Kasumi-1 (cell line): ENCODE results near the gene RGS19.

Experiments used
- DNase-seq, 2 experiments: peaks; one replicate each; lab custom pipeline; 2025; lab: John Stamatoyannopoulos, UW

RGS19 gene

DNA sequence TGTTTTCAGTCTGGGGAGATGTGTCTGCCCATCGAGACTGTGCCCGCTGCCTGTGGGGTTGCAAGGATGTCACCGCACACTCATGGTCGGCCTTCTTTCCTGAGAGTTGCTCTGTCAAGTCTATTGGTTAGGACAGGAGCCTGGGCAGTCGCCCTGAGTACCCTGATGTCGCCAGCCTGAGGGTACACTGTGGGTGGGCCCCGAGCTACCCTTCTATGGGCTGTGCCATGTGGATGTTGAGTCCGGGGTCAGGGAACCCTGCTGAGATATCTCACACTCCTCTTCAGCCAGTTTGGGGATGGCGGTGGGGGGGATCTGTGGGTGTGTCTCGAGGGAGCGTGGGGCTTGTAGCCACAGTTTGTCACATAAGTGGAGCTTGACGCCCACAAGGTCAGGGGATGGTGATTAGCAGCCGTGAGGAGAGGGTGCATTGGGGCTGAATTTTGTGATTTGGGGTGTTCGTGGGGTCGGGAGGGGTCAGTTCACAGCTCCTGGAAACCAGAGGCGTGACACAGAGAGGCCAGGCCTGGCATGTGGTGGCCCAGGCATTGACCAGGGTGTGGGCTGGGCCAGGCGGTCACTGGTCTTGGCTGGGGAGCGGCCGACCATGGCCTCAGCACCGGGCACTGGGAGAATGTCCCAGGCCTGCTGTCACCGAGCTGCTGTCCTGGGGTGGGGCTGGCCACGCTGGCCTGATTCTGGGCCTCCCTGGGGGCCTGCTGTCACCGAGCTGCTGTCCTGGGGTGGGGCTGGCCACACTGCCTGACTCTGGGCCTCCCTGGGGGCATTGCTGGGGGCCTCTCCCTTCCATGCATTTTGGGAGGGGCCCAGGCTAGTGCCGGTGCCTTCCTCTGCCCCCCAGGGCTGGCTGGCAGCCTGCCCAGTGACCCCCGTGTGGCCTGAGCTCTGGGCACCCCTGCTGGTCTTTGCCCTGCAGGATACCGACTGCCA, 29.7 kb upstream of the RGS19 start:
- no peak for DNase-seq

DNA sequence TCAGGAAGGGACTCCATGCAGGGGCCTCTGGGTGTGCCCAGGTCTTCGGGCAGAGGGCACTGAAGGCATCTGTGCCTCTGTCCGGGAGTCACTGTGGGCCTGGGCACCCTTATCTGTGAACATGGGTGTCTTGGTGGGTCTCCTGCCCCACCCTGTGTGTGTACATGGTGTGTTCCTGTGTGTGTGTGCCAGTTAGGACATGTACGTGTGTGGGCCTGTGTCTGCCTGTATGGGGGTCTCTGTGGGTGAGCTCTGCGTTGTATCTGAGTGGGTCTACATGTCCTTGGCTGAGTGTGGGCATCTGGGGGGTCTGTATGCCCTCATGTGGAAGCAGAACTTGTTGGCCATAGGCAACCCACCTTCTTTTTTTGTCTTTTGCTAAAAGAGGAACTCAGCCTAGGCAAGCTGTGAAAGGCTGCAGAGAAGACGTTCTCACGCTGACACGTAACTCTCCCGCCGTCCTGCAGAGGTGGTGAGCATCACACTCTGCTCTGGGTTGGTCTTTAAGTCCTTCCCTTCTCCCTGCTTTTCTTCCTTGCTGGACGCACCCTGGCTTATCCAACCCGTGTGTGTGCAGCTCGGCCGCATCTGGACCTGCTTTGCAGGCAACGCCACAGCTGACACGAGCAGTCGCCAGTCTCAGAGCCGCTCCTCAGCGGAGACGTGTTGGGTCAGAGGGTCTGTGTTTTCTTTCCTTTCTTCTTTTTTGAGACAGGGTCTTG, 28.6 kb upstream of the RGS19 start:
- peak; percentile 84 to 85 for DNase-seq

DNA sequence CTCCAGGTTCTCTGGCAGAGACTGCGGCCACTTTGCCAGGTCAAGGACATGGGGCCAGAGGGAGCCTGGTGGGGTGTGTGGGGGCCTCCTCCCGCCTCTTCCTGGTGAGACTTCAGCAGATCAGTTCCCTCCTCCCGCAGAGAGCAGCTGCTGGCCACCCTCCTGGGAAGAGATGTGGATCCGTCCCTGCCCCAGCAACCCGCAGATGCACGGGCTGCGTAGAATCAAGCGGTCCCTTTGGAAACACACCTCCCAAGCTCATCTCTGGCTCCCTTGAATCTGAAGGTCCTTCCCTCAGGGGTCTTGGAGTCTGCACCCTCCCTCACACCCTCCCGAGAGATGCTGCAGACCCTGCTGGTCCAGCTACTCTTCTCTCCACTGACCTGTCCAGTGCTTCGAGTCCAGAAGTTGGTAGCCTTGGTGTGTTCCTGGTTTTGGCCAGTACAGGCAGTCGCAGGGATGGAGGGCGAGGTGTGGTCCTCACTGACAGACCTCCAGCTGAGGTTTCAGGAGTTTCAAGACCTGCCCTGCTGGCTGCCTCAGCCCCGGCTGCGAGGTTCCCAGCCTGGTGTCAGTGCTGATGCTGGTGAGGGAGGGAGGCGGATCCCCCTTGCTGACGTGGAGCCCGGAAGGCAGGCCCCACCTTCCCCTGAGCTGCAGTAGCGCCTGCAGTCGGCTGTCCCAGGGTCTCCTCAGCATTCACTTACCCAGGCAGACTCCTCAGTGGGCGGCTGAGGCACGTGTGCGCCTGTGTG, 27.8 kb upstream of the RGS19 start, which contains the start of gene NPBWR2:
Gene NPBWR2 (minus strand): TSS at position 585 of the 755 bp plus-strand sequence. CDS start 734 bp downstream, outside the sequence.
- no peak for DNase-seq

DNA sequence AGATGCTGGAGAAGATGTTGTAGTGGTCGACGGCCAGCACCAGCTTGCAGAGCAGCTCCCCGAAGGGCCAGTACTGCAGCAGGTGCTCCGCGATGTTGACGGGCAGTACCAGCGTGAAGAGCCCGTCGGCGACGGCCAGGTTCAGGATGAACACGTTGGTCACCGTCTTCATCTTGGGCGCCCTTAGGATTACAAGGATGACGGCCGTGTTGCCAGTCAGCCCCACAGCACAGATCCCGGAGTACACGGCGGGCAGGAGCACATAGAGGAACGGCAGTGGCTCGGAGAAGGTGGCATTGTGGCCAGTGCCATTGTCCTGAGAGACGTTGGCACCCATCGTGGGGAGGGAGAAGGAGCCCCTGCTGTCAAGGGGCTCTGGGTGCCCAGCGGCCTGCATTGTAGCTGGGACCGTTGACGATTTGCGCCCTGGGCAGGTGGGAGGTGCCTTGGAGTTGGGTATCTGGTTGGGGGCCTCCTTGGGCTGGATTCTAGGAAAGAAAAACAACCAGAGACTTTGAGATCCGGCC, 27.2 kb upstream of the RGS19 start:
- no peak for DNase-seq

DNA sequence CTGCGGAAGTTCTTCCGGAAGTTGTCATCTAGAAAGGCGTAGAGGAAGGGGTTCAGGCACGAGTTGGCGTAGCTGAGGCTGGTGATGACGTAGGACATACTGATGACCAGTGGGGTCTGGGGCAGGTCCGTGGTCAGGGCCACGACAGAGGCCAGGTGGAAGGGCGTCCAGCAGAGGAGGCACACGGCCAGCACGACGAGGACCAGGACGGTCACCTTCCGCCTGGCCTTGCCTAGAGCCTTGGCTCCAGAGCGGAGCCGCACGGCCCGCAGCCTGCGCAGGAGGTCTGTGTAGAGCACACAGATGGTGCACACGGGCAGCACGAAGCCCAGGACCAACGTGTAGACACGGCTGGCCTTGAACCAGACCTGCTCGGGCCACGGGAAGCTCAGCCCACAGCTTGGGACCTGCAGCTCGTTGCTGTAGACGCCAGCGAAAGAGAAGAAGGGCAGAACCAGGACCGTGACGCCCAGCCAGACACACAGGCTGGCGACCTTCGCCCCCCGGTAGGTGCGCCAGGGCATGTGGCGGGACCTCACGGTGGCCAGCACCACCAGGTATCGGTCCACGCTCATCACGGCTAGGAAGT, 26.6 kb upstream of the RGS19 start:
- no peak for DNase-seq

DNA sequence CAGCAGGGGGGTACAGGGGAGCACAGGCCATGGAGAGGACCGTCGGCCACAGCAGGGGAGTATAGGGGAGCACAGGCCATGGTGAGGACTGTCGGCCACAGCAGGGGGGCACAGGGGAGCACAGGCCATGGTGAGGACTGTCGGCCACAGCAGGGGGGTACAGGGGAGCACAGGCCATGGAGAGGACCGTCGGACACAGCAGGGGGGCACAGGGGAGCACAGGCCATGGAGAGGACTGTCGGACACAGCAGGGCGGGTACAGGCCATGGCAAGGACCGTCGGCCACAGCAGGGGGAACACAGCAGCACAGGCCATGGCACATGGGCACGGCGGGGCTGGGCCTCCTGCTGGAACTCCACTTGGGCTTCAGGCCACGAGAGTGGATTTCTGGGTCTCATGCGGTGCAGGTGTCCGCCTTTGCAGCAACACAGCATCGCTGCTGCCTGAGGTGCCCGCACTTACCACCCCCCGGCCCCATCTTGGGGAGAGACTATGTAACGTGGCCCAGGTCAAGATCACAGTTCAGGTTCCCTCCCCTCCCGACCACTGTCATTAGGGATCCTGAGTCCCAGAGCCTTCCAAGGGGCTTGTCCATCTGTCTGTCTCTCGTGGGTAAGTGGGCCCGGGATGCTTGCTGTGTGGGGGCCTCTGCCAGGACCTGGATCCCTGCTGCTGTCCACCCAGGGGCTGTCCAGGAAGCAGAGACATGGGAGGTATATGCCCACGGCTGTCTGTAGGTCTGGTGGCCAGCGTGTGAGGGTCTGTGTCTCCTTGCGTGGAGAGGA, 25.5 kb upstream of the RGS19 start:
- DNase-seq: no peak

DNA sequence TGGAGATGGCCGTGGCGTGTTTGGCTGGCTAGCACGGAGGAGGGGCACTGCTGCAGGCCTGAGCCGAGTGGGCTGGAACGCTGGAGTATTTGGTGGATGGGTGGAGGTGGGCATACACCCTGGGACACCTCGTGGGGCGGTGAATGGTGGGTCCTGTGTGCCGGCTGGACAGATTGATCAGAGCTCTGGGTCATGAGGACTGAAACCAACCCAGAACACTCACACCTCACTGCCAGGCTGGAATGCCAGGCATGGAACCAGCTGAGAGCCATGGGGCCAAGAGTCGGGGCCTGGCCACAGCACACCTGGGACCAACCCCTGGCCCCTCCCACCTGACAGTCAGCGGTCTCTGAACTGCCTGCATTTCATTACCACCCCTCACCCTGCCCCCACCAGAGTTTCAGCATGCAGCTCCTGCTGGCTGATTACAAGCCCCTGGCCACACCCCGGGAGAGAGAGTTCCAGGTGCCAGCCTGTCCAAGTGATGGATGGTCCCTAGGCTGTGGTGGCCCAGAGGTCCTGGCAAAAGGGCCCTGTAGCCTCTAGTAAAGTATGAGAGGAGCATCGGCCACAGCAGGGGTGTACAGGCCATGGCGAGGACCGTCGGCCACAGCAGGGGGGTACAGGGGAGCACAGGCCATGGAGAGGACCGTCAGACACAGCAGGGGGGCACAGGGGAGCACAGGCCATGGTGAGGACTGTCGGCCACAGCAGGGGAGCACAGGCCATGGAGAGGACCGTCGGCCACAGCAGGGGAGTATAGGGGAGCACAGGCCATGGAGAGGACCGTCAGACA, 24.8 kb upstream of the RGS19 start:
- no peak for DNase-seq

DNA sequence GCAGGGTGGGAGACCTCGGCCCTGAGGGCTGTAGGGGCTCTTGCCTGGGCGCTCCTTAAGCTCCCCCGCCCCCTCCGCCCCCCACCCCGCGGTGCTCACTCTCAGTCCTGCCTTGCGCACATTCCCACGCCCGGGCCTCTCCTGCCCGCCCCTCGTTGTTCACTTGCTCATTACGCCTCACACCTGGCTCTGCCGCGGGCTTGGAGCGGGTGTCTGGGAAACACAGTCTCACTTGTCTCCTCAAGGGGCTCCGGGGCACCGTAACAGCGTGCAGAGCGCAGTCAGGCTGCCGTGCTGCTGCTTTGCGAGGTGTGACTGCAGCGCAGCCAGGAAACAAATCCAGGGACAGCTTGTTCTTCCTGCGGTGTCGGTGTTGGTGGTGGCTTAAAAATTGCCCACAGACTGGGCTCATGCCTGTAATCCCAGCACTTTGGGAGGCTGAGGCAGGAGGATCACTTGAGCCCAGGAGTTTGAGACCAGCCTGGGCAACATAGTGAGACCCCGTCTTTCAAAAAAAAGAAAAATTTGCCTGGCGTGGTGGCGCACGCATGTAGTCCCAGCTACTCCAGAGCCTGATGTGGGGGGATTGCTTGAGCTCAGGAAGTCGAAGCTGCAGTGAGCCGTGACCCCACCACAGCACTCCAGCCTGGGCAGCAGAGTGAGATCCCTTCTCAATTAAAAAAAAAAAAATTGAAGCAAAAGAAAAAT, 23.5 kb upstream of the RGS19 start:
- no peak for DNase-seq

DNA sequence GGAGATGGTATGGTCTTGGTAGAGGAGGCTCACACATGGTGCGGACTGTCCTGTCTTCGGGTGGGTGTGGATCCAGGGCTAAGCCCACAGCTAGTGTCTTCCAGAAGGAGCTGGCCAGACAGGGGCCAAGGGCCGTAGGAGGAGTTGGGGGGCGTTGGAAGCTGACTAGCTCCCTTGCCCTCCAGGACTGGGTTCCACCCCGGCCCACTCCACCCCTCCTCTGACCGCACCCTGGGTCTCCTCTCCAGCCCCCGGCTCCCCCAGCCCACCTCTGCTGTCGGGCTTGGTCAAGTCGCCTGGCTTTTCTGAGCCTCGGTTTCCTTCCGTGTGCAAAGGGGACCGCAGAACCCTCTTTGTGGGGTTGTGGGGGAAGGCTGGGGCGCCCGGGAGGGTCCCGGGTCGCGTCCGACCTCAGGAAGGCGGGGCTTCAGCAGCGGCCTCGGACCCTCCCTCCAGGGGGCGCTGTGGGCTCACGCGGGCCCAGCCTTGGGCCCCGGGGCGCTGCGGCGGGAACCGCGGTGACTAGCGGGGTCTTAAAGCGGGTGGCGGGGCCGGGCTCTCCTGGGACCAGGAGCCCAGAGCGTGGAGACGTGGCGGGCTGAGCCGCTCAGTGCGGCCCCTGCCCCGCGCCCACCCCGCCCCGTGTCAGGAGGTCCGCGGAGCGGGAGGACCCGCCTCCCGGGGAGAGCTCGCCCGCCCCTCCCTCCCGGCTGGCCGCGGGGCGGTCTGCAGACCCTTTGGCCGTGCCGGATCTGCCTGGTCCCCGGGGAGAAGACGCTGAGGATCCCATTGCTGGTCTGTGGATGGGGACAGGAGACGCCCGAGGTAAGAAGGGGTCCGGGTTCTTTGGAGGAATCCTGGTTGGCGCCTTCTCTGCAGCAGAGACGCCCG, 22.7 kb upstream of the RGS19 start:
- peak in 1 of 2 experiments; percentile 10 for DNase-seq

DNA sequence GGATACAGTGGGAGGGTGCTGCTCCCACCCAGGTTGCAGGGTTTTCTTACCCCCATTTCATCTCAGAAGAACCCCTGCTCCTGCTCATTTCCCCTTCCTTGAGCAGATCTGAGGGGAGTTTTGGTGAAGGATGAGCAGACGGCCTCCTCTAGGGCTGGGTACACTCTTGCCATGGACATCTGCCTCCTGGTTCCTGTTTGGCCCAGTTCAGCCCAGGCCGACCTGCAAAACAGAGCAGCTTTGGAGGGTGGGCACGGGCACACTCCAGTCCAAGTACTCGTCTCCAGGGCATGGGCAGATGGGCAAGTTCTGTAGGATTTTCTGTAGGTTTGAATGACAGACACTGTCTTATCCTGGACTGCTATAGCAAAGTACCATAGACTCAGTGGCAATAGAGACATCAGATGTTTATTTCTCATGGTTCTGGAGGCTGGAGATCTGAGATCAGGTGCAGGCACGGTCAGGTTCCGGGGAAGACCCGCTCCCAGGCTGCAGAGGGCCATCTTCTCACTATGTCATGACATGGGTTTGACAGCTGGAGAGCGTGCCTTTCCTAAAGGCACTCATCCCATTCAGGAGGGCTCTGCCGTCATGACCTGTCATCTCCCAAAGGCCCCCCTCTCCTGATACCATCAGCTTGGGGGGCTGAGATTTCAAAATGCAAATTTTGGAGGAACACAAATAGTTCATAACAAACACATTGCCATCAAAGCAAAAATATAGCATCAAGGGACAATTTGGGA, 21.8 kb upstream of the RGS19 start:
- DNase-seq: no peak

DNA sequence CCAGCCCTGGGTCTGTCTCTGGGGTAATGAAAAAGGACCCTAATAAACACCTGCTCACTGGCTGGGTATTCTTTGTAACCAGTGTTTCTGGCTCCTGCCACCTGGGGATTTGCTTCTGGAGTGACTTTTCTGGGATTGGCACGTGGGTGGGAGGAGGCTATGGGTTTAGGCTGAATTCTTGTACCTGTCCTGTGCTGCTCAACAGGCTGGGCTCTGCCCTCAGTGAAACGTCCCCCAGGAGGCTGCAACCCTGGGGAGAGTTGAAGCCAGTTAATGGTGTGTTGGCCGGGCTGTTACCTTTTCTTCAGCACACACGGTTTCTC, 21.2 kb upstream of the RGS19 start:
- DNase-seq: no peak

DNA sequence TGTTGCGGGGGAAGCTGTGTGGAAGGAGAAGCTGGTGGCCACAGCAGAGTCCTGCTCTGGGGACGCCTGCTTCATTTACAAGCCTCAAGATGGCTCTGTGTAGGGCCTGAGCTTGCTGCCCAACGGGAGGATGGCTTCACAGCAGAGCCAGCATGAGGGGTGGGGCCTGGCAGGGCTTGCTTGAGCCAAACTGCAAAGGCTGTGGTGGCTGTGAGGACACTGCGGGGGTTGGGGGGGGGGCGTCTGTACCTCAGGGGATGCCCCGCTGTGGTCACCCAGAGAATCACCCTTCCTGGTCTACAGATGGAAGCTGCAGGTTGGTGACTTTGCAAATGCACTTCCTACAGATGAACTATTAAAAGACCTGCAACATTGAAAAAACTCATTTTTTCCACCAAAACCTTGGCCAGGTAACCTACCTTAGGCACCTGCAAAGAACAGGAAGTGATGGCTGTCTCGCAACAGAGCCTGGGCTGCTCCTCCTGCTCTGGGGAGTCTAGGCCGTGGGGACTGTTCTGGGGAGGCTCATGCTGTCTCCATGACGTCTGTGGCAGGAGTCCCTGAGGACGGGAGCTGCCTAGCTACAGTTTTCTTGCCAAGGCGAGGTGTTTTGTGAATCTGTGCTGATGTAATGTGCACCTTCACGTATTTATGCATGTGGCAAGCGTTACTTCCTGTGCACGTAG, 20.7 kb upstream of the RGS19 start:
- DNase-seq: no peak

DNA sequence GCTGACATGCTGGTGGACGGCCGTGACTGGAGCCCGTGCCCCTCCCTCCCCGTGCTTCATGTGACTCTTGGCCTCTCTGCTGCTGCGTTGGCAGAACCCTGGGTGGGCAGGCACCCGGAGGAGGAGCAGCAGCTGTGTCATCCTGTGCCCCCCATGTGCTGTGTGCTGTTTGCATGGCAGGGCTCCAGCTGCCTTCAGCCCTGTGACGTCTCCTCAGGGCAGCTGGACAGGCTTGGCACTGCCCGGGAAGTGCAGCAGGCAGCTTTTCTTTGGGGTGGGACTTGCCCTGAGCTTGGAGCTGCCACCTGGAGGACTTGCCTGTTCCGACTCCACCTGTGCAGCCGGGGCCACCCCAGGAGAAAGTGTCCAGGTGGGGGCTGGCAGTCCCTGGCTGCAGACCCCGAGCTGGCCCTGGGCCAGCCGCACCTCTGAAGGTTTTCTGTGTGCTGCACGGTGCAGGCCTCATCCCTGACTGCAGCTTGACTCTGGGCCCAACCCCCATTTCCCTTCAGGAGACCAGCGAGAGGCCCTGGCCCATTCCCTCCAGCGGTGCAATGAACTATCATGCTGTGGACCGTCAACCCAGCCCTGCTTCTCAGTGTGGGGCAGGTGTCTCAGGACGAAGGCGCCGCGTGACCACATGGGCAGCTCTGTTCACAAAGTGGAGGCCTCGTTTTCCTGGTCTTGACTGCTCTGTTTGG, 19.9 kb upstream of the RGS19 start:
- DNase-seq: no peak

DNA sequence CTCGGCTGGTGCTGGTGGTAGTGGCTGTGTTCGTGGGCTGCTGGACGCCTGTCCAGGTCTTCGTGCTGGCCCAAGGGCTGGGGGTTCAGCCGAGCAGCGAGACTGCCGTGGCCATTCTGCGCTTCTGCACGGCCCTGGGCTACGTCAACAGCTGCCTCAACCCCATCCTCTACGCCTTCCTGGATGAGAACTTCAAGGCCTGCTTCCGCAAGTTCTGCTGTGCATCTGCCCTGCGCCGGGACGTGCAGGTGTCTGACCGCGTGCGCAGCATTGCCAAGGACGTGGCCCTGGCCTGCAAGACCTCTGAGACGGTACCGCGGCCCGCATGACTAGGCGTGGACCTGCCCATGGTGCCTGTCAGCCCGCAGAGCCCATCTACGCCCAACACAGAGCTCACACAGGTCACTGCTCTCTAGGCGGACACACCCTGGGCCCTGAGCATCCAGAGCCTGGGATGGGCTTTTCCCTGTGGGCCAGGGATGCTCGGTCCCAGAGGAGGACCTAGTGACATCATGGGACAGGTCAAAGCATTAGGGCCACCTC, 19.2 kb upstream of the RGS19 start:
- no peak for DNase-seq

DNA sequence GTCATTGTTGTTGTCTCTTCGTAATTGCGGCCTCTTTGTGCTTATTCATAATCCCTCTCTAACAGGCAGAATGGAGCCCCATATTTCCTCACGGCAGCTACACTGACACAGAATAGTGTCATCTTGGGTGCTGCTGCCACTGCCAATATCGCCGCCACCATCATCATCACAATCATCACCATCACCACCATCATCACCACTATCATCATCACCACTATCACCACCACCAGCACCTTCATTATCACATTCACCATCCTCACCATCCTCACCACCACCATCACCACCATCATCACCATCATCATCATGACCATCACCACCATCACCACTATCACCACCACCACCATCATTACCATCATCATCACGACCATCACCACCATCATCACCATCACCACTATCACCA, 17.2 kb upstream of the RGS19 start:
- DNase-seq: no peak

DNA sequence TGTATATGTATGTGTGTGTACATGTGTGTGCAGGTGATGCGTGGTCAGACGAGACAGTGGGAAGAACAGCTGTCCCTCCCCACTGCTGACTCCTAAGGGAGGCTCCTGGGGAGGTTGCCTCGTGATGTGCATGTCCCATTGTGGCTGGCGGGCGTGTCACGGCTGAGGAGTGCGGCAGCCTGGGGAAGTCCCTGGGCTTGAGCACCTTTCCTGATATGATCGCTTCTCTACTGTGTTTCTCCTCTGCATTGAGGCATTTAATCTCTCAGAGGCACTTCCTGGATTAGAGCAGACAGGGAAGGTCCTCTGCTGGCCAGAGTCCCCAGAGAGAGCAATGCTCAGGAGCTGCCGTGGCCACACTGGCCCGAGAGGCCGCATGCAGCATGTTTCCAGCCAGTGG, 16.6 kb upstream of the RGS19 start:
- no peak for DNase-seq
